HG03095 (cell line): ENCODE results near the gene SPATA31A6.
"Not testable (repeated sequence)": the region's sequence is repeated elsewhere in the genome, so short reads cannot be mapped to it uniquely, and the experiment has no call there.

Experiments used
- ATAC-seq: cut with Tn5 transposase; IDR thresholded peaks from one replicate; pipeline ENCODE4 v1.9.1; 2021; ENCODE audit warnings: moderate library complexity; ENCODE audit not compliant: unreplicated experiment

Gene SPATA31A6

DNA sequence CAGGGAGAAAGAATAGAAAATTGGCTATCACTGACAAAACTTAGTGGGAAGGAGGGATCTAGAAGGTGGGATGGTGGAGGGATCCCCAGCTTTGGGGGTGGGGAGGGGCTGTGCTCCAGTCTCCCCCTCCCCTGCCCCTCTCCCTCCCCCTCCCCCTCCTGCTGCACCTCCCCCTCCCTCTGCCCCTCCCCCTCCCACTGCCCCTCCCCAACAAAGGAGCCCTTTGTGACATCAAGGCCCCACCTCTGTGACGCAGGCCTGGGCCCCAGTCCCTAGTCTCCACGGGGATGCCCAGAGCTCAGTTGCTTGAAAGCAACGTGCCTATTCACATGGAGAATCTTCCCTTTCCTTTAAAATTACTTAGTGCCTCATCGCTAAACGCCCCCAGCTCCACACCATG is at the start of gene SPATA31A6:
TSS of gene SPATA31A6 (plus strand) at position 301 of the 400 bp plus-strand sequence. CDS start at position 330, 29 bp downstream.
- ATAC-seq = not testable (repeated sequence)

DNA sequence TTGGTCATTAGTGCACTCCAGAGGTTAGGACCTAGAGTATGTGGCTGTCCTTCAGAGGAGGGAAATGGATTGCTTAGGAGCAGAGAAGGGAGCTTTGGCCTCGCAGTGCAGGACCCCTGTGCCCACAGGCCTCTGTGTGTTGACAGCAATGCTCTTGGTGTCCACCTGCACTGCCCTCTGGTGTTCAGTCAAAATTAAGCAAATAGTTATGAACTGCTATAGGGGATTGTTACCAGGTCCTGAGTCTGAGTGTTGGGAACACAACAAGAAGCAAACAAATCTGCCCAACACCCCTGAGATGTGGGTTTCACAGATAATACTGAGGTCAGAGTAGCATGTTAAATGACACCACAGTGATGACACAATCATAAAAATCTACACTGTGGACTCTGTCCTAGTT is 23.2 kb upstream of the SPATA31A6 start:
- ATAC-seq = not testable (repeated sequence)

DNA sequence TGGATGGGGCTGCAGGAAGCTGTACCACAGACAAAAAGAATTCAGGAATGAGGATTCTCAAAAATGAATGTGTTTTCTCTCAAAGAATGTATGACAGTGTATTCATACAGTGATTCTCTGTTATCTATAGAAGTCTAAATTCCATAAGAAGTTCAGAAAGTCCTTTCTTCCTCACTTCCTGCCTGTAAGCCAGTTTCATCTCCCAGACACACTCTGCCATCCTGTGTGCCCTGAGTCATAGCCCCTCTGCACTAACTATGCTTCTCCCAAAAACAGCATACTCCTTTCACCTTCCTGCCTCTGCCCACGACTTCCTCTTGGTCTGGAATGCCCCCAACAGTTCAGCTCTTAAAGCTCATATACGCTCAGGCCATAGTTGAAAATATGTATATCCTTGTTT is 36.4 kb downstream of the SPATA31A6 start:
- ATAC-seq = not testable (repeated sequence)

DNA sequence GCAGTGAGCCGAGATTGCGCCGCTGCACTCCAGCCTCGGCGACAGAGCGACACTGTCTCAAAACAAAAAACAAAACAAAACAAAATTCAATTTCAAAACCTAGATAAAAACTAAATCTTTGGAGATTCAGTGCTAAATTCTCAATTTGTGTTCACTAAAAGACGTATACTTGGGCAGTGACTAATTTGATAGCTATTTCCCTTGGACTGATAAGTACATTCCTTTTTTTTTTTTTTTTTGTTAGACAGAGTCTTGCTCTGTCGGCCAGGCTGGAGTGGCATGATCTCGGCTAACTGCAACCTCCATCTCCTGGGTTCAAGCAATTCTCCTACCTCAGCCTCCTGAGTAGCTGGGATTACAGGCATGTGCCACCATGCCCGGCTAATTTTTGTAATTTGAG is 39.8 kb downstream of the SPATA31A6 start:
- not testable (repeated sequence) for ATAC-seq

DNA sequence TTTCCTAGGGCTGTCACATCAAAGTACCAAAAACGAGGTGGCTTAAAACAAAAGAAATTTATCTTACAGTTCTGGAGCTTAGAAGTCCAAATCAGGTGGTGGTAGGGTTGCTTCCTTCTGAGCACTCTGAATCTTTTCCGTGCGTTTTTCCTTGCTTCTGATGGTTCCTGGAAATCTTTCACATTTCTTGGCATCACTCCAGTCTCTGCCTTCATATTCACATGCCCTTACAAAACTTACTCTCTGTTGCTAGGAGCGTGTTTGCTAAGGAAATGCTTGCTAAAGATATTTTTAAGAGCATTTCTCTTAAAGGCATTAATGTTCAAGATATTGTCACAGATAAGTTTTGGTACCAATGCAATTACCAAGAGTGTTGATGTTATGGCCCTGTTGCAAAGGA is 49.6 kb downstream of the SPATA31A6 start:
- not testable (repeated sequence) for ATAC-seq

DNA sequence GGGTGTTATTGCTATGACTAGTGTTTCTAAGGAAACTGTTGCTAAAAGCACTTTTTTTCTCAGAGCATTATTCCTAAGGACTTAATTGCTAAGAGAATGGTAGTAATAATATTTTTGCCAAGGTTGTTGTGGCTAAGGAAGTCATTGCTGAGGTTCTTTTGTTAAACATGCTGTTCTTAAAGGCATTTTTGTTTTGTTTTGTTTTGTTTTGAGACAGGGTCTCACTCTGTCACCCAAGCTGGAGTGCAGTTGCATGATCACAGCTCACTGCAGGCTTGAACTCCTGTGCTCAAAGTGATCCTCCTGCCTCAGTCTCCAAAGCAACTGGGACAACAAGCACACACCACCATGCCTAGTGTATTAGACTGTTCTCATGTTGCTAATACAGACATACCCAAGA is 51.2 kb downstream of the SPATA31A6 start:
- not testable (repeated sequence) for ATAC-seq

DNA sequence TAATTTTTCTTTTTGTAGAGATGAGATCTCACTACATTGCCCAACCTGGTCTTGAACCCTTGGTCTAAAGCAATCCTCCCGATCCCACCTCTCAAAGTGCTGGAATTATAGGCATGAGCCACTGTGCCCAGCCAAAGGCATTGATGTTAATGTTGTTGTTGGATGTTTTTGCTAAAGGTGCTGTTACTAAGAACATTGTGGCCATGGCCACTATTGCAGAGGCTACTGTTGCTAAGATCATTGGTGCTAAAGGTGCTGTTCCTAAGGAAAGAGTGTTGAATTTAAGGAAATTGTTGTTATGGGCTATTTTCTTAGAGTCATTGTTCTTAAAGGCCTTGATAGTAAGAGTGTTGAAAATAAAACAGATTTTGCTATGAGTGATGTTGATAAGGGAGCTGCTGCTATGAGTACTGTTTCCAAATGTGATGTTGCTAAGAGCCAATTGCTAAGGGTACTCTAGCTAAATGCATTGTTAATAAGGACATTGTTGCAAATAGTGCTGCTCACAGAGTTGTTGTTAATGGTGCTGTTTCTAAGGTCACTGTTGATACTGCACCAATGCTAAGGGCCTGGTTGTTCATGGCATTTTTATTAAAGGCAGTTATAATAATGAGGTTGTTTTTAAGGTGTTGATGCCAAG is 52.0 kb downstream of the SPATA31A6 start:
- not testable (repeated sequence) for ATAC-seq

DNA sequence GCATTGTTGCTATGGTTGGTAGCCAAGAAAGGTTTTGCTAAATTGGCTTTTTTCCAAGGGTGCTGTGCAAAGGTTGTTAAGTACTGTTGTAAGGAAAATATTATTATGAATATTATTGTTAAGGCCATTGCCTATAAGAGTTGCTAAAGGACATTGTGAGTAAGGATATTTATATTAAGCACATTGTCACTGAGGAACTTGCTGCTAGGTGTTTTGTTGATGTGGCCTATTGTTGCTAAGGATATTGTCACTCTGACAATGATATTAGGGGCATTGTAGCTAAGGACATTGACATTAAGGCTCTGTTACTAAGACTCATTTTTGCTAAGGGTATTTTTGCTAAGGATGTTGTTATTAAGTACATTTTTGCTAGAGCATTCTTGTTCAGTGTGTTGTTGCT is 52.6 kb downstream of the SPATA31A6 start:
- not testable (repeated sequence) for ATAC-seq

DNA sequence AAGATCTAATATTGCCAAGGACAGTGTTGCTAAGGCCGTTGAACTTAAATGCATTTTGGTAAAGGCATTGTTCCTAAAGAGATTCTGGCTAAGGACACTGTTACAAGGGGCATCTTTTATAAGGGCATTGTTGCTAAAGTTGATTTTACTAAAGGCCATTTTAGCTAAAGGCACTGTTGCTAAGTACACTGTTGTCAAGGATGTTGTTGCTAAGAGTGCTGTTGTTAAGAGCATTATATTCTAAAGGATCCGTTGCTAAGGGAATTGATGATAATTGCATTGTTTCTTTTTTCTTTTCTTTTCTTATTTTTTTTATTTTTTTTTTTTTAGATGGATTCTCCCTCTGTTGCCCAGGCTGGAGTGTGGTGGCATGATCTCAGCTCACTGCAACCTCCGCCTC is 53.9 kb downstream of the SPATA31A6 start:
- ATAC-seq = not testable (repeated sequence)

DNA sequence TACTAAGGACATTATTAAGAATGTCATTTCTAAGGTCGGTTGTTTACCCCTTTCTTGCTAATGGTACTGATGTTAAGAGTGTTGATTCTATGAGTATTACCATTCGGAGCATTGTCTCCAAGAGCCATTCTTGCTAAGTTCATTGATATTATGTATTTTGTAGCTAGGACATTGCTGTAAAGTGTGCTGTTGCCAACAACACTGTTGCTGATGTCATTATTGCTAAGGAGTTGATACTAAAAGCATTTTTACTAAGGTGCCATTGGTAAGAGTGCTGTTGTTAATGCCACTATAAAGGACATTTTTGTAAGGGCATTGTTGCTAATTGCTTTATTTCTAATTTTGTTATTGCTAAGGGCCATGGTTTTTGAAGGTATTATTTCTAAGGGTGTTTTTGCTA is 55.4 kb downstream of the SPATA31A6 start:
- ATAC-seq = not testable (repeated sequence)
